ENCODE measurements around the gene LBP.
"Not testable (repeated sequence)": the region's sequence is repeated elsewhere in the genome, so short reads cannot be mapped to it uniquely, and the experiment has no call there.

LBP gene, protein sequence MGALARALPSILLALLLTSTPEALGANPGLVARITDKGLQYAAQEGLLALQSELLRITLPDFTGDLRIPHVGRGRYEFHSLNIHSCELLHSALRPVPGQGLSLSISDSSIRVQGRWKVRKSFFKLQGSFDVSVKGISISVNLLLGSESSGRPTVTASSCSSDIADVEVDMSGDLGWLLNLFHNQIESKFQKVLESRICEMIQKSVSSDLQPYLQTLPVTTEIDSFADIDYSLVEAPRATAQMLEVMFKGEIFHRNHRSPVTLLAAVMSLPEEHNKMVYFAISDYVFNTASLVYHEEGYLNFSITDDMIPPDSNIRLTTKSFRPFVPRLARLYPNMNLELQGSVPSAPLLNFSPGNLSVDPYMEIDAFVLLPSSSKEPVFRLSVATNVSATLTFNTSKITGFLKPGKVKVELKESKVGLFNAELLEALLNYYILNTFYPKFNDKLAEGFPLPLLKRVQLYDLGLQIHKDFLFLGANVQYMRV

DNA sequence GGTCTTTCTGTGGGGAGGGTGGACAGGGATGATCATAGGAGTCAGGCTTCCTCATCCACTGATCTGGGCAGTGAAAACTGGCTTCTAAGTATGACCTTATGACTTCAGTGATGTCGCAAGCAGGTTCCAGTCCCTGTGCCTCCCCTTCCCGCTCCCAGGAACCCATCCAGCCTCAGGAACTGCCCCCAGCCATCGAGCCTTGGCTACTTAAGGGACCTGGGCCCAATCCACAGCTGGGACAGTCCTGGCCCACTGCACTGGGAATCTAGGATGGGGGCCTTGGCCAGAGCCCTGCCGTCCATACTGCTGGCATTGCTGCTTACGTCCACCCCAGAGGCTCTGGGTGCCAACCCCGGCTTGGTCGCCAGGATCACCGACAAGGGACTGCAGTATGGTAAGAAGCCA is at the start of gene LBP:
LBP (plus strand) TSS at position 236 of the 405 bp plus-strand sequence; CDS start at position 271, 35 bp downstream.
- no peak for DNase-seq

DNA sequence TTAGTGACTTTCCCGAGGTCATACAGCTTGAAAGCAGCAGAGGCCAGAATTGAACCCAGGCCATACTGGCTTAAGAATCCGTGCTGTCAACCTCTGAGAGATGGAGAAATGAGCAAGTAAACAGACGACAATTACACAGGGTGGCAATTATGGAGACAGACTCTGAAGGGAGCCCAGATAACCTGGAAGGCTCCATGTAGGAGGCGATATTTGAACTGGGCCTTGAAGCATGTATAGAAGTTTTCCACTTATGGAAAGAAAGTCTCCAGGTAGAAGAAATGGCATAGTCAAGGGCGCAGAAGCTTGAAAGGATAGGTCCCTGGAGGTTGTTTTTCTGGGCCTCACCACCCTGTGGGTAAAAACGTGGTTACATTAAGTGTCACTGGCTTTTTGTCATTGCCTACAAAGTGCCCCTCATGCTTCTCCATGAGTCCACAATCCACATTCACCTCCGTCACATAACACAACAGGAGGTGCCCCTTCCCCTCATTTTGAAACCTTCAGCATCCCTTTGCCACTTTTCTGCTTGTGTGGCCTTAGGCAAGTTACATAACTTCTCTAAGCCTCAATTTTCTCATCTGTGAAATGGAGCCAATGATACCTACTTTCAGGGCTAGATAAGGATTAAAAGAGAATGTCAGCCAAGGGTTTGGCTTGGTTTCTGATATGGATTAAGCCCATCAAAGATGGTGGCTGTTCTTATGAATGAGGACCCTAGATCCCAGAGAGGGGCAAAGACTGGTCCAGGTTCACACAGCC is 48.2 kb upstream of the LBP start:
- DNase-seq: no peak

DNA sequence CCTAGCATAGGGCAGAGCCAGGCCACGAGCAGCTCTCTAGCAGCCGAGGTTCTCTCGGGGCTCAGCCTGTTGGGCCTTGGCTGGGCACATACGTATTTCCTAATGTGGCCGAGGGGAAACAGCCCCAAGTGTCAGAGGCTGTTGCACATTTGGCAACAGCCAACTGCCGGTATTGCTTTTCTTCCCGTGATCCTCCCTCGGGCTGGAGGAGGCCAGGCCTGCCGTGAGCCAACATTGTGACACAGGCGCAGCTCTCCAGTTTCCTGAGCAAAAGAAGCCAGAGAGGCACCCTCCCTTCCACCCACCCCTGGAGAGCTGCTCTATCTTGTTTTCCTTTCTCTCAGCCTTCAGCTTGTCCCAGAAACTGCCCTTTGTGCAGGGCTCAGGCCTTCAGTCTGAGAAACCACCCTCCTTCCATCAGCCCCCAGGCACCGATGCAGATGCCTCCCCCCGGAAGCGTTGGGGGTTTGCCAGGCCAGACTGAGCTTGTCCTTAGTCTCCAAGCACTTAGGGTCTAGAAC is 47.5 kb upstream of the LBP start:
- DNase-seq: no peak

DNA sequence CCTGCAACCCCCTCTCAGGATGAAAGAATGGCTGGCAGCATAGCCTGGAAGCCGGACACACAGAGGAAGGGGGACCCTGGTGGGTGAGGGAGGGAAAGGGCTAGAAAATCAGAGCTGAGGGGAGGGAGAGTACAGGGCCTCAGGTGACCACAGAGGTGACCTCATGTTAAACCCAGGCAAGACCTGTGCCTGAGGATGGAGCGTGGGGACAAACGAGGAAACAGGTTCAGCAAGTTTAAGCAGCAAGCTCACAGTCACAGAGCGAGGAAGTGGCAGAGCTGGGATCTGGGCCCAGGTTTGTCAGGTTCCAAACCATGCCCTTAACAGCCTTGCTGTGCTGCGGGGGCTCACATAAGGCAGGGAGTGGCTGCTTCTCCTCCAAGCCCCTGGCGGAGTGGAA is 46.3 kb upstream of the LBP start:
- no peak for DNase-seq

DNA sequence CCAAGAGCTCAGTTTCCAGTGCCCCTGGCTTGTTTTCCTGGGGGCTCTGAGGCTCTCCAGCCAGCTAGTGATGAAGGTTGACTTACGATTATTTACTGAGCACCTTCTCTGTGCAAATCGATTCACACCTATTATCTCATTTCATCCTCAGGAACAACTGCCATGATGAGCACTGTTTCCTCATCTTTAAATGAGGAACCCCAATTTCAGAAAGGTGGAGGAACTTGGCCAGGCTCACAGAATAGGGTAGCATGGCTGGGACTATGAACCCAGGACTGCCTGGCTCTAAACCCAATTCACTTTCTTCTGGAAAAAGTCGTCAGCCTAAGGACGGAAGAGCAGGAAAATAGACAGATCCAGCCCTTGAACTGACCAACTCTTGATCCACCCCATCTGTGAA is 45.8 kb upstream of the LBP start:
- DNase-seq: no peak

DNA sequence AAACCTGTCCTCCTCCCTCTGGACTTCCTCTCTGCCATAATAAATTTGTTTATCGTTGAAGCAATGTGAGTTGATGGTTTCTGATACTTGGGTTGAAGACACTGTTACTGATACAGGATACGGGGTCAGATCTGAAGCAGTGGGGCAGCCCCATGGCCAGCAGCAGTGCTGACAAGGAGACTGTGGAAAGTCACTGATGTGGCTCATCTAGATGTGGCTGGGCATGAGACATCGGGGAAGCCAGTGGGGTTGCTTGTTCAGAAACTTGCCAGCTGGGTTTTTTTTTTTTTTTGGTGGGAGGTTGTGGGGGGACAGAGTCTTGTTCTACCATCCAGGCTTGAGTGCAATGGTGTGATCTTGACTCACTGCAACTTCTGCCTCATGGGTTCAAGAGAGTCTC is 45.0 kb upstream of the LBP start:
- DNase-seq: no peak

DNA sequence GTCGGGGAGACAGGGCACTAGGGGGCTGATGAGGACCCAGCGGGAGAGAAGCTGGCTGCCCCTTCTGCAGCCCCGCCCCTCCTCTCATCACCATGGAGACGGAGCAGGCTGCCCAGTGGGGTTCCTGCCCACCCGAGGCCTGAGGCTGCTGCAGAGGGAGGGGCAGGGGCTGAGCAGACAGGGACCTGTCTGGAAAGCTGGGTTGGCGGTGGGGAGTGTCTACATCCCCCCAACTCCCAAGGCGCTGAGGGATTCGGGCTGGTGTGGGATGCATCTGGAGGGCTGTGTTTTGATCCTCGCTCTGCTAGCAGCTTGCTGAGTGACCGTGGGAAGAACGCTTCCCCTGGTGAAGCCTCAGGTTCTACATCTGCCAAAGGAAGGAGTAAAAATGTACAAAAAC is 43.5 kb upstream of the LBP start:
- no peak for DNase-seq

DNA sequence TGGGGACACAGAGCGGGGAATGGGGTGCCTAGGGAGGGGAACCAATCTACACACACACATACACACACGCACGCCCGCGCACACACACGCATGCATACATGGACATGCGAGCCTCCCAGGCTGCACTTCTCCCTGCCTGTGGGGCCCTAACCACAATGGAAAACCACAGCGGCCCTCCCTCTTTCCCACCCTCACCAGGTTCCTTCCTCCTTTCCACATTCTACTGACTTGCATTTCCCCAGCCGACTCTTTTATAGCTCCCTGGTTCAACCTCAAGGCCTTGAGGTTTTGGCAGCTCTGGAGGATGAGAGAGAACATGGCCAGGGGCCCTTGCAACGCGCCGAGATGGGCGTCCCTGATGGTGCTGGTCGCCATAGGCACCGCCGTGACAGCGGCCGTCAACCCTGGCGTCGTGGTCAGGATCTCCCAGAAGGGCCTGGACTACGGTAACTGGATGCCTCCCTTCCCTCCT is 42.3 kb upstream of the LBP start, which contains the start of gene BPI:
BPI (plus strand) TSS at position 249 of the 472 bp plus-strand sequence; CDS start at position 317, 68 bp downstream.
- DNase-seq: no peak

DNA sequence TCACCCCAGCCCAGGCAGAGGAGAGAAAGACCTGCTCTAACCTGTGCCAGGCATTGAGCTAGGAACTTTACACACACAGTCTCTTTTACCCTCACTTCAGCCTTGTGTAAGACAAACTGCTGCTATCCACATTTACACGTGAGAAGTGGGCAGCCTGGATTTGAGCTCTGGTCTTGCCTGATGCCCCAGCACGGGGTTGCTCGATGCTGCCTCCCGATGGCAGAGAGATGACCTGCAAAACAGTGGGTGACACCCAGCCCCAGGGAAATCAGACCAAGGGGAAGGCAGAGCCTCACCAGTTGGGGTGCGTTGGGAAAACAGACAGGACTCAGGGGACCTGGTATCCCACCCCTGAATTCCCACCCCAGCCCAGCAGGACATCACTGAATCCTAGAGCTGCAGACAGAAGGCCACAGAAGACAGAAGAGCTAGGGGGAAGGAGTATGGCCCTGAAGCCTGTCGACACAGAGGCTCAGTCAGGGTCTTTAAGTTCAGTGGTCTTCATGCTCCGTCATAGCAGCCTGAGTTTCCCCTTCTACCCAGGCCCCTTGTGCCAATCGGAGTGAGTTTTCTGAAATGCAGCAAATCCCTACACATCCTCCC is 41.3 kb upstream of the LBP start:
- DNase-seq: no peak

DNA sequence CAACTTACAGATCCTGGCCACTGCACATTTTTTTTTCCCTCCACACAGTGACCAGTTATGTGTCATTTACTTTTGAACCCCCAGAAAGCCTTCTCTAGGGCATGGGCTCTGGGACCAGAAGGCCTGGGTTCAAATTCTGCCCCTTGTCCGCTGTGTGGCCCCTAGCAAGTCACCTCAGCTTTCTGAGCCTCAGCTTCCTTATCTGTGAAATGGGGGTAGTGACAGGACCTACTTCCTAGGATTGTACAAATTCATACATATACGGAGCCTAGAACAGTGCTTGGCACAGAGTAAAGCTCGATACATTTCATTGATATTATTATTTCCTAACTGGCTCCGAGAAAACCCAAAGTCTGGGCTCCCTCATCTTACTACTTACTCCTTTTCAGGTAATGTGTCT is 40.7 kb upstream of the LBP start:
- DNase-seq: no peak

DNA sequence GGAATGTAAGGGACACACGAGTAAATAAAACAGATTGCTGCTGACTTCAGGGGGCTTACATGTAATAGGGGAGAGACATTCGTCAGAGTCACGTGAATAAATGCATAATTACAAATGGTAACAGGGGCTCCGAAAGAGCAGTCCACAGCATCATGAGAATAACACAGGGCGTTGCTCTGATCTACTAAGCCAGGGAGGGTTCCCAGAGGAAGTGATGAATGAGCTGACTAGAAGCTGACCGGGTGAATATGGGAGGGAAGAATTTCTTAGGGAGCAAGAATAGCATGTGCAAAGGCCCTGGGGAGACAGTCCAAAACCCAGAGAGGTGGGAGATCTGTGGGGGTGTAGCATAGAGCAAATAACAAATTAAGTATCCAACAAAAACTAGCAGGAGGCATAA is 39.9 kb upstream of the LBP start:
- DNase-seq: no peak

DNA sequence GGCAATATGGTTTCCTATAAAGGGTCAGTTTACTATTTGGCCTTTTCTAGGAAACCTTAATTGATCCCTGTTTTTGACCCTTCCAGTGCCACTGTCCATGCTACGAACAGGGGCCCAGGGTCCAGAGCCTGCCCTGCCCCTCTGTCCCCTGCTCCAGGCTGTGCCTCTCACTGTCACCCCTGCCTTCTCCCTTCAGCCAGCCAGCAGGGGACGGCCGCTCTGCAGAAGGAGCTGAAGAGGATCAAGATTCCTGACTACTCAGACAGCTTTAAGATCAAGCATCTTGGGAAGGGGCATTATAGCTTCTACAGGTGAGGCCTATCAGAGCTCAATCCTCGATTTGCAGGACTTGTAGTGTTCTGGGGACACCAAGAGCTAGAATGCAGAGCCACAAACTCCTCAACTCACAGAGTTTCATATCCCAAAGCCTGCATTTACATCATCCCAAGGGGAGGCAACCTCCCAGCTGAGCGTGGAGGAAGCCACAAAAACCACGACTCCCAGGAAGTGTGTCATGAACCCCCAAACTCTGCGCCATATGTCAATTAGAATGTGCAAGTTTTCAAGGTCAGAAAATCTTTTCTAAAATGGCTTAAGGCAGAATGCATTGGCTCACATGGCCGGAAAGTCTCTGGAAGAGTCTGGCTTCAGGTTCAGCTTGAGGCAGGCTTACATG is 38.8 kb upstream of the LBP start:
- no peak for DNase-seq

DNA sequence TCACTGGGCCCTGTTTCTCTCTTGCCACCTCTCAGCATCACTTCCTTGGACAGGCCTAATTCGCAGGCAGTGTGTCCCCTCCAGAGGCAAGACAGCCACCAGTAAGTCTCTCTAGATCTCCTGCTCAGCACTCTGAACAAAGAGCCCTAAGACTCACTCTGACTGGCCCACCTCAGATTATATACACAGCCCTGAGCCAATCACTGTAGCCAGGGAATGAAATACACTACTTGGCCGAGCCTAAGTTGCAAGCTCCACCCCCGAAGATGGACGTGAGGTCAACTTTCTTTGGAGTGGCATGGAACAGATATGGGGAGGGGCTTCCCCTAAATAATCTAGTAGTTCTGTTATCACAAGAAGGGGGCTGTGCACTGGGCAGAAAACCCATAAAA is 38.2 kb upstream of the LBP start:
- no peak for DNase-seq

DNA sequence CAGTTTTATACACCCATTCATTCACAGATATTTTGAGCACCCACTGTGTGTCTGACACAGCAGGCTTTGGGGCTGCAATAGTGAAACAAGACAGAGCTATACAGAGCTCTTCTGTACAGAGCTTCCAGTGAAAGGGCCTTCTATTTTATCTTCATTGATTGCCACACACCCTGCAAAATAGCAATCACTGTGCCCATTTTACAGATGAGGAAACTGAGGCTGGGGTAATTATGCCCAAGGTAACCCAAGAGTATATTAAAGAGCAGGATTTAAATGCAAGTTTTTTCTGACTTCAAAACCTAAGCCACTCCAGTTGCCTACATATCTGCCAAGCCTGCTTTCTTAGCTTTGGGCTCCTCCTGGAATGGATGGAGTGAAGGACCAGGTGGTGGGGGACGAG is 37.8 kb upstream of the LBP start:
- no peak for DNase-seq

DNA sequence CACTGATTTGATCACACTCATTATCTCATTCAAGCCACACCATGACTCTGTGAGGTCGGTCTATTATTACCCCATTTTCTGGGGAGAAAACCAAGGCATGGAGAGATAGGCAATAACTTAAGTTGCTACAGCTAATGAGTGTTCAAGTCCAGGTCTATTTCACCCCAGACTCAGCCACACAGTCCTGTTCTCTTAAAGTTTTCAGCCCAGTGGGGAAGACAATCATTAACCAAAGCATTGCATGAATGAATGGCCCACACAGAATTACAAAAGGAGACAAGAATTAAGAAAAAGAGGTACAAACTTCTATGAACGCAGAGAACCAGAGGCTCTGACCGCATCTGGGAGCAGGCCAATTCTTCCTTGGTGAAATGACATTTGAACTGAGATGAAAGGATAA is 35.2 kb upstream of the LBP start:
- no peak for DNase-seq

DNA sequence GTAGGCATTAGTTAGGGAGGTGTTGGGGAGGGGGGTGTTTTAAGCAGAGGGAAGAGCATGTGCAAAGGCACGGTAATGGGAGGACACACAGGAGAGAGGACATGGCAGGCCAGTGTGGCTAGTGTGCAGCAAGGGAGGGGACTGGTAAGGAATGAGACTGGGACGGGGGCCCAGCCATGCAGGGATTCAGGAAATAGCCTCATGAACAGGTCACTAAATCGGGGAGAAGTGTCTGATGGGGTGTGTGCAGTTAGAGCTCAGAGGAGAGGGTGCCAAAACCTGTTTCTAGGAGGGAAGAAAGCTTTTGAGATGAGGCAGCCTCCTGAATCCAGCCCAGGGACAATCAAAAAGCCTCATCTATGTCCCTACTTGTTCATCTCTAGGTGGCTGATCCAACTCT is 34.8 kb upstream of the LBP start:
- no peak for DNase-seq

DNA sequence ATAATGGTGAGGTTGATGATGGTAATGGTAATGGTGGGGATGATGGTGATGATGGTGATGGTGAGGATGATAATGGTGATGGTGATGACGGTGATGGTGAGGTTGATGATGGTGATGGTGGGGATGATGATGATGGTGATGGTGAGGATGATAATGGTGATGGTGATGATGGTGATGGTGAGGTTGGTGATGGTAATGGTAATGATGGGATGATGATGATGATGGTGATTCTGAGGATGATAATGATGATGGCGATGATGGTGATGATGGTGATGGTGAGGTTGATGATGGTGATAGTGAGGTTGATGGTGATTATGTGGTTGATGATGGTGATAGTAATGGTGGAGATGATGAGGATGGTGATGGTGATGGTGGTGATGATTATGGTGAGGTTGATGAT is 32.6 kb upstream of the LBP start:
- DNase-seq: no peak

DNA sequence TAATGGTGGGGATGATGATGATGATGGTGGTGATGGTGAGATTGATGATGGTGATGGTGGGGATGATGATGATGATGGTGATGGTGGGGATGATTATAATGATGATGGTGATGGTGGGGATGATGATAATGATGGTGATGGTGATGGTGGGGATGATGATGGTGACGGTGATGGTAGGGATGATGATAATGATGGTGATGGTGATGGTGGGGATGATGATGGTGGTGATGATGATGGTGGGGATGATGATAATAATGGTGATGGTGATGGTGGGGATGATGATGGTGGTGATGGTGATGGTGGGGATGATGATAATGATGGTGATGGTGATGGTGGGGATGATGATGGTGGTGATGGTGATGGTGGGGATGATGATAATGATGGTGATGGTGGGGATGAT is 31.9 kb upstream of the LBP start:
- not testable (repeated sequence) for DNase-seq

DNA sequence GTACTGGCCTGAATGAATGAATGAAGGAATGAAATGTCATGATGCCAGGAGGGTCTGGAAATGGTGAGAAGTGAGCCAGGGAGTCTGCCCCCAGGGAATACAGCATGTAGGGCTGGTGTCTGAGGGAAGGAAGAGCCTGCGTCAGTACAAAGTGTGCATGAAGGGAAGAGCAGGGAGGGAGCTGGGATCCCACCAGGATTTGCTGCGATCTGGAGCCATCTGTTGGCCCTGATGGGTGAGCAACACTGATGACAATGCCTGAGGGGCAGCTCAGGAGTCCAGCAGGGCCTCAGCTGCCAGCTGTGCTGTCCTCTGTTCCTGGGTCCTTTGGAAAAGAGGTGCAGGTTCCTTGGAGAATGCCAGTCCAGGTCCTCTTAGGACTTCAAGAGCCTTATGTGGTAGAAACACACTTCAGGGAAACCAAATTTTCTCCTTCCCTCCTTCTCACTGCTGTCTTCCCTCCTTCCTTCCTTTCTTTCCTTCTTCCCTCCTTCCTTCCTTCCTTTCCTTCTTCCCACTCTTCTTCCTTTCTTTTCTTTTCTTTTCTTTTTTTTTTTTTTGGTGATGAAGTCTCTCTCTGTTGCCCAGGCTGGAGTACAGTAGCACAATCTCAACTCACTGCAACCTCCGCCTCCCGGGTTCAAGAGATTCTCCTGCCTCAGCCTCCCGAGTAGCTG is 30.9 kb upstream of the LBP start:
- DNase-seq: no peak

DNA sequence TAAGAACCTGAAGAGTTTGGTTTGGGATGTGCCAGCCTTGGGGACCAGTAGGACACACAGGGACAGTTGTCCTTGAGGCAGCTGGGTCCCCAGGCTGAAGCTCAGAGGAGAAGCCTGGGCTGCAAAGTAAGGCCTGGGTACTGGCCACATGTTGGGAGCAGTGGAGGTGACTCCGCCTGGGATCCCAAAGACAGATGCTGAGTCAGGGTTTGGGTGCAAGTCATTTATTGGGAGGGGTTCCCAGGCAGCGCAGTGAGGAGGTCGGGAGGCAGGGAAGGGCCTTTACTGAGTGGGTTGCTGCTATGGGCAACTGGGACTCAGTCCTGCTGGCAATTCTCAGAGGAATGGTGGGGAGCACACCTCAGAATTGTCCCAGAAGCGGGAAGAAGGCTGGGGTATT is 29.9 kb upstream of the LBP start:
- no peak for DNase-seq

DNA sequence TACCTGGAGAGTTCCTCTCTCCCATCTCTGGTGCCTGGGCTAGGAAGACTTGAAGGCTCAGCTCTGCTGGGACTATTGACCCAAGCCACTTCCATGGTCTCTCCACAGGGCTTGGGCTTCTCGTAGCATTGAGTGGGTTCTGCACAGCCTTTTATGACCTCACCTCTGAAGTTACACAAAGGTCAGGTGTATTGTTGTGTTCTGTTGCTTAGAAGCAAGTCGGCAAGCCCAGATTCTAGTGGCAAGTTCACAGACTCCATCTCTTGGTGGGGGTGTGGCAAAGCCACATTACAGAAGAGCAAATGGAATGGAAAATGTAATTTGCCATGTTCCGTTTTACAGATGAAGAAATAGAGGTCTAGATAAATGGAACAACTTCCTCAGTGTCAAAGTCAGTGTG is 28.9 kb upstream of the LBP start:
- DNase-seq: no peak

DNA sequence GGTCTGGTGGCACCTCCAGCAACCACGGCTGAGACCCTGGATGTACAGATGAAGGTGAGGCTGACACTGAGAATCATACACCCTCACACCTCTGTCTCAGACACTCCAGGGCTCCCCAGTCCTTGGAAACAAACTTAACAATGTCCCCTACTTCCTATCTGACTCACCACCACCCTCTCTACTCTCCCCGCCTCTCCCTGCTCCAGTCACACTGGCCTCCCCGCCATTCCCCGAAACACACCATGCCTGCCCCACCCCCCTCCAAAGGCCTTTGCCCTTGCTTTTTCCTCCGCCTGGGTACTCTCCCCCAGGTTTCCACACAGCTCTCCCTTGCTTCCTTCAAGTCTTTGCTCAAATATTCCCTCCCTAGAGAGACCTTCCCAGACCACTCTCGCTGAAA is 26.1 kb upstream of the LBP start:
- DNase-seq: no peak
